Psoas muscle (tissue), 8 donors: ENCODE measurements around the gene COL16A1. TPM values are rescaled to one million over a fixed set of nuclear protein-coding genes. Genes with fewer than 3 reads are reported as not detected.

Source experiments
- ATAC-seq, 4 donors: fragments of 200-7000 bp; cut with Tn5 transposase; one replicate each; pipeline ENCODE4 v1.9.1; 2020; ENCODE audit warnings: moderate library complexity in 3 of 4, mild to moderate bottlenecking in 2 of 4
- DNase-seq, 2 donors: peaks; one replicate each; pipeline ENCODE4 v3.0.0-alpha.2; 2020
- H3K27ac ChIP-seq: fragments of 200-600 bp; one replicate; pipeline ENCODE4 v1.8.0; 2022
- H3K27me3 ChIP-seq, 3 donors: fragments of 200-600 bp in 1 of 3; one replicate each; pipeline versions ENCODE4 v1.6.1 to v1.8.0; 2013 to 2022; ENCODE audit warnings: low read length in 2 of 3, mild to moderate bottlenecking in 2 of 3, moderate library complexity in 1 of 3; ENCODE audit not compliant: insufficient read depth in 3 of 3
- H3K36me3 ChIP-seq, 2 donors: fragments of 200-600 bp in 1 of 2; one replicate each; pipeline versions ENCODE4 v1.6.1 to v1.8.0; 2013 to 2022; ENCODE audit warnings: low read depth in 1 of 2, mild to moderate bottlenecking in 1 of 2, moderate library complexity in 1 of 2; ENCODE audit not compliant: insufficient read depth in 1 of 2
- H3K4me1 ChIP-seq: fragments of 200-600 bp; one replicate; pipeline ENCODE4 v1.8.0; 2022
- H3K4me3 ChIP-seq: fragments of 200-600 bp; one replicate; pipeline ENCODE4 v1.8.0; 2022; ENCODE audit warnings: mild to moderate bottlenecking
- H3K9me3 ChIP-seq: fragments of 200-600 bp; one replicate; pipeline ENCODE4 v1.8.0; 2022
- WGBS, 3 donors: extraction: QIAGEN DNeasy Blood & Tissue Kit; methylation state at CpG; one replicate each; pipeline versions ENCODE4 v1.1.6 to v1.1.7; 2013; 5-methylcytosine and 5-hydroxymethylcytosine counted together
- intact Hi-C, 2 donors: fragments of 100-400 bp; cut with DNase I; formaldehyde crosslinking; loops; one replicate each; pipeline versions ENCODE4 v1.11.0 to v1.14.2; 2022
- polyA plus RNA-seq, 3 donors: library from polyadenylated mRNA; stranded (reverse); fragments of 200-250 nt; gene quantifications; one replicate each; pipeline ENCODE4 v1.2.3, GENCODE V29; 2013
- total RNA-seq, 4 donors: library from RNA; stranded (reverse); fragmentation: NEBNext Ultra II Directional in 2 of 4; extraction: Animal tissue kit (Norgen Biotek cat#: 25700) in 2 of 4; gene quantifications; one replicate each; pipeline versions ENCODE4 v1.2.1 to v1.2.4, GENCODE V29; 2021 to 2023
- TF ChIP-seq, protein P1 (sequence below): fragments of 200-600 bp; IDR thresholded peaks from one replicate; pipeline ENCODE4 v1.8.0; 2022; ENCODE audit warnings: antibody characterized with exemption
- donor health status: healthy with polysubstance abuse.
- donor health status: DM: no; HTN: no; CAD: no; lungs with moderate emphysema.
- donor health status: Bipolar disorder and iron deficiency.
- donor health status: healthy.
- donor health status: DM: yes; HTN: yes; CAD: no.
- donor health status: DM: no; HTN: no; CAD: no.
- donor health status: DM: no; HTN: no; CAD: no.
- donor health status: DM: yes; HTN: yes; CAD: no.

The COL16A1 gene
- total and polyA plus RNA-seq, 7 donors = 2.9 to 14.2 (median 6.1) TPM

DNA sequence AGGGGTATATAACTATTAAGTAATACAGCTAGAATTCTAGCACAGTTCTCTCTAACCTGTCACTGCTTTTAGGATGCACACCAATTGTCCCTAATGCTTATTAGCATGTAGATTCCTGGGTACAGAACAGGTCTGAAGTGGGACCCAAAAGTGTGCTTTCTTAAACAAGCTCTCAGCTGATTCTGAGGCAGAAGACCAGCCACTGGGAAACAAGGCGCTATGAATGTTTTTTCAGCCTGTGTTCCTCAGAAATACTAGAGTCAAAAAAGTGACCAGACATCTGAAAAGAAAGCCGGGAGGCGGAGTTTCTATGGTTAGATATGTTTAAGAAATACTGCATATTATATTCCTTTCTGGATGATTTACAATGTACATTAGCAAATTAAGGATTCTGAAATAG is 60.9 kb downstream of the COL16A1 start:
- Histone ChIP-seq H3K4me1 (peaks cover 69% of the 10 kb centered on the region), H3K27ac (peak overlapping the region; percentile 100)

DNA sequence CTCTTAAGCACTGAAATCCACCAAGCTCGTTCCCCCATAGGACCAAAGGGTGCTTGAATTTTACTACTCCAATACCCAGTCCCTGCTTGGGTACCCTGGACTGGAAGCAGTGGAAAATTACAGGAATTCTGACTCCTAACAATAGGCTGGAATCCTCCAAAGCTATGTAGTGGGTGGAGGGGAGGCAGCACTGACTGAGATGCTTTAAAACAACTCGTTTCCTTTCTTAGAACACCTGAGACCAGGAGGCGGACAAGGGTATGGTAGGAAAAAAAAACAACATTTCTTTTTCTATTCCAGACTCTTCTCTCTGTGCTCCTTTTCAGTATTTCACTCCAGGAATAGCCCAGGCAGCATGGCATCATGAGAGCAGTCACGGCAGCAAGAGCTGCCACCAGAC is 61.5 kb downstream of the COL16A1 start:
- H3K4me1 ChIP-seq = peaks cover 74% of the 10 kb centered on the region
- intact Hi-C loops = no loop called here

More for the DNA sequence above, 60.9 kb downstream of the COL16A1 start:
- Histone ChIP-seq H3K36me3 (peaks cover 0 to 6% of the 10 kb centered on the region in 2 donors), H3K4me3 (peak overlapping the region; percentile 97), H3K27me3 (no peaks in the 10 kb centered on the region), H3K9me3 (no peaks in the 10 kb centered on the region)
- intact Hi-C loops = no loop called here
- DNase-seq (no peak), ATAC-seq (no peak)
- WGBS, 3 donors = 86 to 94% (median 94%) methylated on average over 3 of the region's 3 CpGs
- TF ChIP-seq, protein P1, sequence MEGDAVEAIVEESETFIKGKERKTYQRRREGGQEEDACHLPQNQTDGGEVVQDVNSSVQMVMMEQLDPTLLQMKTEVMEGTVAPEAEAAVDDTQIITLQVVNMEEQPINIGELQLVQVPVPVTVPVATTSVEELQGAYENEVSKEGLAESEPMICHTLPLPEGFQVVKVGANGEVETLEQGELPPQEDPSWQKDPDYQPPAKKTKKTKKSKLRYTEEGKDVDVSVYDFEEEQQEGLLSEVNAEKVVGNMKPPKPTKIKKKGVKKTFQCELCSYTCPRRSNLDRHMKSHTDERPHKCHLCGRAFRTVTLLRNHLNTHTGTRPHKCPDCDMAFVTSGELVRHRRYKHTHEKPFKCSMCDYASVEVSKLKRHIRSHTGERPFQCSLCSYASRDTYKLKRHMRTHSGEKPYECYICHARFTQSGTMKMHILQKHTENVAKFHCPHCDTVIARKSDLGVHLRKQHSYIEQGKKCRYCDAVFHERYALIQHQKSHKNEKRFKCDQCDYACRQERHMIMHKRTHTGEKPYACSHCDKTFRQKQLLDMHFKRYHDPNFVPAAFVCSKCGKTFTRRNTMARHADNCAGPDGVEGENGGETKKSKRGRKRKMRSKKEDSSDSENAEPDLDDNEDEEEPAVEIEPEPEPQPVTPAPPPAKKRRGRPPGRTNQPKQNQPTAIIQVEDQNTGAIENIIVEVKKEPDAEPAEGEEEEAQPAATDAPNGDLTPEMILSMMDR = no peak

GRCh38 chr1:31640964-31641363 is 62.9 kb downstream of the COL16A1 start:
- ATAC-seq (peak in 1 of 4 donors; percentile 10), DNase-seq (no peak)
- Histone ChIP-seq H3K4me1 (peaks cover 89% of the 10 kb centered on the region), H3K27ac (peak overlapping the region; percentile 76), H3K36me3 (peaks cover 0 to 6% of the 10 kb centered on the region in 2 donors), H3K27me3 (no peaks in the 10 kb centered on the region), H3K9me3 (no peaks in the 10 kb centered on the region), H3K4me3 (peak overlapping the region; percentile 3)
- intact Hi-C loops = no loop called here
- 34 to 70% (median 42%) methylated on average over 4 of the region's 4 CpGs for WGBS, 3 donors
- TF ChIP-seq, protein P1 = no peak

More for the DNA sequence above, 61.5 kb downstream of the COL16A1 start:
- Histone ChIP-seq H3K27ac (peak overlapping the region; percentile 100), H3K9me3 (no peaks in the 10 kb centered on the region), H3K27me3 (no peaks in the 10 kb centered on the region), H3K36me3 (peaks cover 0 to 6% of the 10 kb centered on the region in 2 donors), H3K4me3 (no peak overlapping the region)
- 70 to 84% (median 71%) methylated on average over 4 of the region's 4 CpGs for WGBS, 3 donors
- DNase-seq (no peak), ATAC-seq (no peak)
- TF ChIP-seq, protein P1 = no peak

GRCh38 chr1:31640179-31640578 is 63.6 kb downstream of the COL16A1 start:
- peak overlapping the region; percentile 3 for H3K4me3 ChIP-seq
- H3K9me3 ChIP-seq = no peaks in the 10 kb centered on the region
- intact Hi-C loops = no loop called here
- ATAC-seq (no peak), DNase-seq (no peak)
- peaks cover 84% of the 10 kb centered on the region for H3K4me1 ChIP-seq
- H3K27me3 ChIP-seq = no peaks in the 10 kb centered on the region
- peak overlapping the region; percentile 76 for H3K27ac ChIP-seq
- TF ChIP-seq, protein P1 = no peak
- peaks cover 0 to 8% of the 10 kb centered on the region in 2 donors for H3K36me3 ChIP-seq

- DNase-seq (no peak), ATAC-seq (peak; percentile 46 to 76 (median 68))
- H3K4me3 ChIP-seq = peak overlapping the region; percentile 15
- no peaks in the 10 kb centered on the region for H3K9me3 ChIP-seq
- H3K36me3 ChIP-seq = peaks cover 0 to 14% of the 10 kb centered on the region in 2 donors
- 56 to 65% (median 62%) methylated on average over 5 of the region's 5 CpGs for WGBS, 3 donors
- no peaks in the 10 kb centered on the region for H3K27me3 ChIP-seq
- H3K4me1 ChIP-seq = peaks cover 84% of the 10 kb centered on the region
- peak overlapping the region; percentile 76 for H3K27ac ChIP-seq
- TF ChIP-seq, protein P1 = no peak
- intact Hi-C loops = no loop called here
Observed at GRCh38 chr1:31639543-31639942, 64.3 kb downstream of the COL16A1 start.
